ENCODE results near the gene SFXN4. TPM values are rescaled to one million over a fixed set of nuclear protein-coding genes. Genes with fewer than 3 reads are reported as not detected.
A peak's percentile ranks its signal among the peaks of the same experiment; 100 is the strongest.
"Not testable (repeated sequence)": the region's sequence is repeated elsewhere in the genome, so short reads cannot be mapped to it uniquely, and the experiment has no call there.

Gene SFXN4
- polyA plus RNA-seq, 4 donors = 23.6 to 32.3 (median 29.6) TPM

GRCh38 chr10:119190954-119191785, 25.7 kb upstream of the SFXN4 start:
- DNase-seq (ENCODE audit: low read depth in 4 of 4, low spot score in 3 of 4) = no peak

GRCh38 chr10:119190353-119190752, 24.8 kb upstream of the SFXN4 start:
- DNase-seq (ENCODE audit: low read depth in 4 of 4, low spot score in 3 of 4) = no peak

DNA sequence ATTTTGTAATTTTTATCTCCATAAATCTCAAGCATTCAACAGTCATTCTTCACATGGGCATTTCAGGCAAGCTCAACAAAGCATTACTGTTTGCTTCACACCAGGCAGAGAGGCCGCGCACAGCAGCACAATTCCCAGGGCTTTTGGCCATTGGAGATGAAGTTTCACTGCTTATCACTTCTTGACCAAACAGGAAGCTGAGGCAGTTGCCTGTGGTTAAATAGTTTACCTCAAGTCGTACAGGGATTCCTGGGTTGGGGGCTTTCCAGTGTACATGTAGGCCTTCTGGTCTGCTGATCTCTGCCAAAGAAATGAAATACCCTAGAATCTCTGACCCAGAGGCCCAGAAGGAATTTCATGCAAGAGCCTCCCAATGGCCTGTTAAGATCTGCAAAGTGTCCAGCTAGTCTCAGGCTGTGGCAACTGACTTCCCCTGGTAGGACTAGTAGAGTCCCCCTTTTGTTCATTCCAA, 24.3 kb upstream of the SFXN4 start:
- DNase-seq (ENCODE audit: low read depth in 4 of 4, low spot score in 3 of 4) = no peak

DNA sequence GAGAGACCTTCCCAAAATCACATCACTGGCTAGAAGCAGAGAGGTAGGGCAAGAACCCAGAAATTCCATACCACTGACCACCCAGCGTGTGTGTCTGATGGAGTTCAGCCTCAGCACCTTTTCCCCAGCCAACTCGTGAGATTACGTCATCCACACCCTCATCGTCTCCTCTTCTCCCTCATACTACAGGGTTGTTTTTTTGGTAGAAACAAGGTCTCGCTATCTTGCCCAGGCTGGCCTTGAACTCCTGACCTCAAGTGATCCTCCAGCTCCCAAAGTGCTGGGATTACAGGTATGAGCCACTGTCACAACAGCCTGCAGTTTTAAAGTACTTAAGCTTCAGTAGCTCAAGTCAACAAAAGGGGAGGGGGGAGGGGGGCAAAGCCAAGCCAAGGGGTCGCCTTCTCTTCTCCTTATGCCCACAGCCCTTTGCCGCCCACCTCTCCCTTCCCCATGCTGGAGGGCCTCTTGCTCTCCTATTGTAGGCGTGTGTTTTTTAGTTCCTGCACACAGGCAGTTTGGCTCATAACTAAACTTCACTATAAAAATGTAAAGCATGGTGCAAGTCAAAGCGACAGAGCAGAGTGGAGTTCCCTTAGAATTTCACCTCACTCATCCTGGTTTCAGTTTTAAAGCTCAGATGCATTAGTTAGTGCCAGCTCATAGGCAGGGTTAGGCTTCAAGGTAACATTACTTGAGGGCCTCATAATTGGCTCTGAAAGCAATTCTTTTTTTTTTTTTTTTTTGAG, 18.3 kb upstream of the SFXN4 start:
- DNase-seq (ENCODE audit: low read depth in 4 of 4, low spot score in 3 of 4) = no peak

DNA sequence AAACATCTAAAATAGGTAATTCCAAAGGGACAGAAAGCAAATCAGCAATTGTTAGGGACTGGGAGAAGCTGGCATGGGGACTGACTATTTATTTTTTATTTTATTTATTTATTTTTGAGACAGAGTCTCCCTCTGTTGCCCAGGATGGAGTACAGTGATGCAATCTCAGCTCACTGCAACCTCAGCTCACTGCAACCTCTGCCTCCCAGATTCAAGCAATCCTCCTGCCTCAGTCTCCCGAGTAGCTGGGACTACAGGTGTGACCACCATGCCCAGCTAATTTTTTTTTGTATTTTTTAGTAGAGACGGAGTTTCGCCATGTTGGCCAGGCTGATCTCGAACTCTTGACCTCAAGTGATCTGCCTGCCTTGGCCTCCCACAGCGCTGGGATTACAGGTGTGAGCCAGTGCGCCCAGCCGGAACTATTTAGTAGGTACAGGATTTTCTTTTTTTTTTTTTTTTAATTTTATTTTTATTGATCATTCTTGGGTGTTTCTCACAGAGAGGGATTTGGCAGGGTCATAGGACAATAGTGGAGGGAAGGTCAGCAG, 15.4 kb upstream of the SFXN4 start:
- not testable (repeated sequence) for DNase-seq (ENCODE audit: low read depth in 4 of 4, low spot score in 3 of 4)

GRCh38 chr10:119178372-119179119, 13.0 kb upstream of the SFXN4 start, which contains the start of gene PRDX3:
PRDX3 (minus strand) TSS chr10:119178812; CDS start chr10:119178790, 22 bp downstream.
- DNase-seq (ENCODE audit: low read depth in 4 of 4, low spot score in 3 of 4) = peak; percentile 79 to 89 (median 84)

- no peak for DNase-seq (ENCODE audit: low read depth in 4 of 4, low spot score in 3 of 4)
These were observed 12.3 kb upstream of the SFXN4 start for GRCh38 chr10:119177708-119178371.

DNA sequence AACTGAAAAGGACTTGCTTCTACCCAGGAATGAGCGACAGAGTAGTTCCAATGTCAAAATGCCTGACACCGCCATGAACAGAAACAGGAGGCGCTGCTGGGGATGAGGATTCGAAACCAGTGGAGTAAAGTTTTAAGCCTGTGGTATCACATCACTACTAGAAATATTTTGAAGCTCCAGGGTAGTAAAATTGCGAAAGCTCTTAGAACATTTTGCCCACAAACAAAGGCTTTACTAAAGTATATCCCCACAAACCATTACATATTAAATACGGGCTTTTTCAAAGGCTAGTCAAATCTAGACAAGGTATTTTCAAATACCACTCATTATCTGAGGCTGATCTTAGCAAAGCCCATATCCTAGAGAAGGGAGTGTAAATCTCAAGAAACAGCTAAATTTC, 10.7 kb upstream of the SFXN4 start:
- no peak for DNase-seq (ENCODE audit: low read depth in 4 of 4, low spot score in 3 of 4)

DNA sequence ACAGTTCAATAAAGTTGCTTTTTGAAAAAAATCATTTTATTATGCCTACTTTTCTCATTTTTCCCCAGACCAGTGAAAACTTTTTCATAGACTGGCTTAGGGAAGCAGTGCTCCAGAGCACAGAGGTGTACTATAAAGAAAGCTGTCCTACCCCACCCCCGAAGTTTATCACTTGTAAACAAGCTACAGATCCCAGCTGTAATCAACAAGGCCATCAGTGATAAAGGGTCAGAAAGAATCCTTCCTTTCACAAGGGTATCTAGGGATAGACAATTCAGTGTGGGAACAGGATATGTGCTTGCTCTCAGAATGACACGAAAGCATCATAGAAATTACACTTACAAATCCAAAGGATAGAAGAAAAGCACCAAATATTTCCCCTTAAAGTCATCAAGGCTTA, 8.6 kb upstream of the SFXN4 start:
- no peak for DNase-seq (ENCODE audit: low read depth in 4 of 4, low spot score in 3 of 4)

DNA sequence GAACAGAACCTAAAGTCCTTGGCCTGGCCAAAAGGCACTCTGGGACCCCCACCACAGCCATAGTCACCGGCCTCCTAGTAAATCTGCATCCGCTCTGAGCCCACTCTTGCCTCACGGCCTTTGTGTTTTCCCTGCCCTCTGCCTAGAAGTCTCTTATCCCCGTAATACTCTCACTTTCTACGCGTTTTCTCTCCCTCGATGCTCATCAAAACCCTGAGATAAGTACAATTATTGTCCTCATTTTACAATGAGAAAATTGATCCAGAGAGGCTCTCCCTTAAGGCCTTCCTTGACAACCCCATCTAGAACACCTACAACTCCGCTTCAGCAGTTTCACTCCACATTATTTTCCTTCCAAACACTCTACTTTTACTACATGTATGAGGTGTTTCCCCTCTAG, 1.5 kb upstream of the SFXN4 start:
- DNase-seq (ENCODE audit: low read depth in 4 of 4, low spot score in 3 of 4) = no peak

DNA sequence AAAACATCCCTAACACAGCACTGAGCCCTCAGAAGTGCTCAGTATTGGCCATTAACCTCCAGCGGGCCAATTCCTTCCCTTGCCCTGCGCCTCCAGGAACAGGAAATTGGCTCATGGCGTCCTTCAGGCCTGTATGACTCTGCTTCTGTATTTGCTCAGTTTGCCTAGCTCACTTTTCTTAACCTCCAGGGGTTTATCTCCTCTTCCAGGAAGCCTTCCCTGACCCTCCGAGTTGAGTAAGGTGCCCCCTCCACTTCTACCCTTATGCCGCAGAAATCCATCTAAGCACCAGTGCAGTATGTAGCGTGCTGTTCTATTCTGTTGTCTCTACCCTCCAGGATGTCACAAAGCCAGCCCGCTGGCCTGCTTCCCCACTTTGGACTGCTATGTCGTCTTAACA, 1.1 kb upstream of the SFXN4 start:
- DNase-seq (ENCODE audit: low read depth in 4 of 4, low spot score in 3 of 4) = no peak

GRCh38 chr10:119166118-119166500, 595 bp upstream of the SFXN4 start:
- DNase-seq (ENCODE audit: low read depth in 4 of 4, low spot score in 3 of 4) = no peak

DNA sequence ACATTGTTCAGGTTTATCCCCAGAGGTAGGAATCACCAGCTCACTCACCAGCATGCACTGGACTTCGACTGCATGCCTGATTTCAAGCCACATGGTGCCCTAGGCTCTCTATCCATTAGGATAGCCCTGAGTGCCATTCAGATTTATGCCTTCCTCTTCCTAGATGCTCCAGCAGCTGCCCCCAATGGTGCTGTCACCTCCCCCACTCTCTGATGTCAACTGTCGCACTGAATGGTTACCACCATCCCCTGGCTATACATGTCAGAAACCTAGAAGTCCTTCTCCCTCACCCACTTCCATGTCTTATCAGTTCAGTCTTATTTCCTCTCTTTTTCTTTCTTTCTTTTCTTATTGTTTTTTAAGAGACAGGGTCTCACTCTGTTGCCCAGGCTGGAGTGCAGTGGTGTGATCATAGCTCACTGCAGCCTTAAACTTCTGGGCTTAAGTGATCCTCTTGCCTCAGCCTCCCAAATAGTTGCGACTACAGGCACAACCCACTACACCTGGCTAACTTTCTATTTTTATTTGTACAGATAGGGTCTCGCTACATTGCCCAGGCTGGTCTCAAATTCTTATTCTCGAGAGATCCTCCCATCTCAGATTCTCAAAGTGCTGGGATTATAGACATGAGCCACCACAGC, 2.9 kb downstream of the SFXN4 start:
- DNase-seq (ENCODE audit: low read depth in 4 of 4, low spot score in 3 of 4) = no peak

DNA sequence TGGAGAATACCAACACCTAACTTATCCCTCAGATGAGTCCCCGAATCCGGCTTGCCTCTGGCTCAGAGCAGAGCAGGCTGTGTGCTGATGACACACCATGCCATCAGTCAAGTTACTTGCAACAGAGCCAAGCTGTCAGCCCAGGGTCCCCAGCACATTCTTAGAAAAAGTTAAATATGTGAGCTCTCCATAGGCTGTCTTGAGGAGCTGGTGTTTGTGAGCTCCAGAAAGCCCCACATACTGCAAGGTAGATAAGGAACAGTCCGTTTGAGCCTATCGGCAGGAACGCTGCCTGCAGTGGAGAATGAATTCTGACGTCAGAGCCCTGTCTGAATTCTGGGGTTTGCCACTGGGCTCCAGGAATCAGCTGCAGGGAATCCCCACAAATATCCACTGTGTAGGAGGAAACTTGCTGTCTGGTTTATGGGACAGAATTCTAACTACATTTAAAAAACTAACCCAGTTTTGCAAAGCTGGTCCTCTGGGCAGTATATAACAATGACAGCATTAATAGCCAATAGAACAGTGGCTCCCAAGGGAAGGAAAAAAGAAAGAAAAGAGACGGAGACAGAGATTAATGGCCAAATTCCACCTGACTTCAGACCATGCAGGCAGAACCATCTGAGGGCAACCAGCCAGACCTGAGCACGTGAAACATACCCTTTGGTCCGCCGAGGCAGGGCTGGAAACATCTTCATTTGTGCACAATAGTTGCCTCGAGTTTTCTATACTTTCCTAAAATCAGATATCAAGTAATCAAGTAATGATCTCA, 3.6 kb downstream of the SFXN4 start:
- peak in 1 of 4 donors; percentile 44 for DNase-seq (ENCODE audit: low read depth in 4 of 4, low spot score in 3 of 4)

GRCh38 chr10:119159332-119159731, 6.2 kb downstream of the SFXN4 start:
- DNase-seq (ENCODE audit: low read depth in 4 of 4, low spot score in 3 of 4) = no peak

DNA sequence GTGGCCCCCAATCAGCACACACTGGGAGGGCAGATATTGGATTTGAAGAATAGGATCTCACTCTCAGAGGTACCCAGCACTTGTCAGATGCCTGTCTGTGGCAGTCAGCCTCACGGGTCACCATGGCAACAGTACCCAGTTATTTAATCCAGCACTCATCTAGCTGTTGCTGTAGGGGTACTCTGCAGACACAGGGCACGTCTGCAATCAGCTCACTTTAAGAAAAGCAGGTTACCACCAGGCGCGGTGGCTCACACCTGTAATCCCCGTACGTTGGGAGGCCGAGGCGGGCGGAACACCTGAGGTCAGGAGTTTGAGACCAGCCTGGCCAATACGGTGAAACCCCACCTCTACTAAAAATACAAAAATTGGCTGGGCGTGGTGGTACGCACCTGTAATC, 11.9 kb downstream of the SFXN4 start:
- DNase-seq (ENCODE audit: low read depth in 4 of 4, low spot score in 3 of 4) = no peak

DNA sequence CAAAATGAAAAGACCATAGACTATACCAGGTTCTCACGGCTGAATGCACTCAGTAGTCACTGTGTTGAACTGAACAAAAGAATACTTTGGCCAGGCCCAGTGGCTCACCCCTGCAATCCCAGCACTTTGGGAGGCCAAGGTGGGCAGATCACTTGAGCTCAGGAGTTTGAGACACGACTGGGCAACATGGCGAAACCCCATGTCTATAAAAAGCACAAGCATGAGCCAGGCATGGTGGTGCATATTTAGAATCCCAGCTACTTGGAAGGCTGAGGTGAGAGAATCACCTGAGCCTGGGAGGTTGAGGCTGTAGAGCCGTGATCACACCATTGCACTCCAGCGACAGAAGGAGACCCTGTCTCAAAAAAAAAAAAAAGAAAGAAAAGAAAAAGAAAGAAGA, 12.5 kb downstream of the SFXN4 start:
- DNase-seq (ENCODE audit: low read depth in 4 of 4, low spot score in 3 of 4) = no peak

GRCh38 chr10:119151601-119152000, 13.9 kb downstream of the SFXN4 start:
- not testable (repeated sequence) for DNase-seq (ENCODE audit: low read depth in 4 of 4, low spot score in 3 of 4)

DNA sequence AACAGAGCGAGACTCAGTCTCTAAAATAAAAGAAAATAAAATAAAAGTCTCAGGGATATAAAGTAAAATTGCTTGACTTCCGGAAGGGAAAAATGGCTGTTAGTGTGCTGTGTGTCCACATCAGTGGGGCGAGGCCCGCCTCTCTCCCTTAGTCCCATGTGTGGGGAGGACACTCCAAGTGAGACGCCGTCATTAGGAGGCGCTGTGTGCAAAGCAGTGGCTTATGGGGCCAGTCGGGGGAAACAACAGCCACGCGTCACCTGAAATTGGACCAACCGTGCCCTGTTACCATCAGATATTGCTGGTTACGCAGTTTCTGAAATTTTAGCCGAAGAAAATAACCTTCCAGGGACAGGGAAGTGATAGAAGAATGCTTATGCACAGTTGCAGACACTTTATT, 15.8 kb downstream of the SFXN4 start:
- DNase-seq (ENCODE audit: low read depth in 4 of 4, low spot score in 3 of 4) = no peak

Measured in right renal pelvis (tissue), 4 donors.